HG03025 (cell line): ENCODE measurements around the gene REEP2.
A peak's percentile ranks its signal among the peaks of the same experiment; 100 is the strongest.

ENCODE experiments used
- ATAC-seq: cut with Tn5 transposase; IDR thresholded peaks from one replicate; pipeline ENCODE4 v1.9.1; 2021; ENCODE audit warnings: mild to moderate bottlenecking, moderate library complexity; ENCODE audit not compliant: unreplicated experiment, low FRiP score

Gene REEP2

DNA sequence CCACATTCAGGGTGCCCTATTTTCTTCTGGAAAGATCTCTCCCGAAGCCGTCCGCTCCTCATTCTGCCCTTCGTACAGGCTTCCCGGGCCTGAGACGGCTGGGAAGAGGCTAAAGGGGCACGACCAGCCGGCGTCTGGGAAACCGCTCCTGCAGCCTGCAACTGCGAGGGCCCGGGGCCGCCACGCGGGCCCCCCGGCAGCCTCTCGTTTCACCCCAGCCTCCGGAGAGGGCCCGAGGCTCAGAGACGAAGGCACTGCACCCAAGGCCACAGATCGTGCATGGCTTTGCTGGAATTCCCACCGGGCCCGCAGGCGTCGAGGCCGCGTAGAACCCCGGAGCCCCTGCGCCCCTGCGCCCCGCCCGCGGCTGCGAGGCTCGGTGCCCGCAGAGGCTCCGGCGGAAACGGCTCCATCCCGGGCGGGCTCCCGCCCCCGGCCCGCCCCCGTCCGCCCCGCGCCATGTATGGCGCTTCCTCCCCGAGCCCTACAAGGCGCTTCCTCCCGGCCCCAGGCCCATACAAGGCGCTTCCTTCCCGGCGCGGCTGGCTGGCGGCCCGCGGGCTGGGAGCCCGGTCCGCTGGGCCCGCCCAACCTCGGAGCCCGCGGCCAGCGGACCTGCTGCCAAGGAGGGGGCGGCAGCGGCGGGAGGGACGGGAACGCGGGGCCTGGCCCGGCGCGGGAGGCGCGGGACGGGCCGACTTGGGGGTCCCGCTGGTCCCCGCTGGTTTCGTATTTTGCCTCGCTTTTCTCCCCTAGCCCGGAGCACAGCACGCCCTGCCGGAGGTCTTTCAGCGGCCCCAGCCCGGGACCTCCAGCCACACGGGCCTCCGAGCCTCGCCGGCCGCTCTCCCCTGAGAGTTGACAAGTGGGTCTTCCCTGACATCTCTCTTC lies 53.1 kb downstream of the REEP2 start:
- peak; percentile 96 for ATAC-seq

DNA sequence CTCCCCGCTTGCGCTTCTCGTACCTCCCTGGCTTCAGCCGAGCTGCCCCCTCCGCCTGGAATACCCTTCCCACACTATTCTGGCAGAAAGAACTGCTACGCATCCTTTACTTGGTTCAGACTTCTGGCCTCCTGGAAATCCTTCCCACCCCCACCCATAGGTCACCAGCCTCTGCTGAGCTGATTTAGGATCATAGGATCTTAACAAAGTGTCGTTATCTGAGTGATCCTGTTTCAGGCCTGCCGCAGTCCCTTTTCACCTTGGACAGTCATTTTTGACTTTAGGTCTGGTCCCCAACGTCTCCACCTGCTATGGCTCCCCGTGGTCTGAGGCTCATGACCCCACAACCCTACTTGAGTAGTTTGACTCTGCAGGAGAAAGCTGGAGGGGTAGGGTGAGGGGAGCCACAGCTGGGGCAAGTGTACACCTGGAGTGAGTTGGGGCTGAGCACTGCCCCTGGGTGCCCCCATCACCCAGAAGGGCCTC lies 53.7 kb downstream of the REEP2 start:
- no peak for ATAC-seq

DNA sequence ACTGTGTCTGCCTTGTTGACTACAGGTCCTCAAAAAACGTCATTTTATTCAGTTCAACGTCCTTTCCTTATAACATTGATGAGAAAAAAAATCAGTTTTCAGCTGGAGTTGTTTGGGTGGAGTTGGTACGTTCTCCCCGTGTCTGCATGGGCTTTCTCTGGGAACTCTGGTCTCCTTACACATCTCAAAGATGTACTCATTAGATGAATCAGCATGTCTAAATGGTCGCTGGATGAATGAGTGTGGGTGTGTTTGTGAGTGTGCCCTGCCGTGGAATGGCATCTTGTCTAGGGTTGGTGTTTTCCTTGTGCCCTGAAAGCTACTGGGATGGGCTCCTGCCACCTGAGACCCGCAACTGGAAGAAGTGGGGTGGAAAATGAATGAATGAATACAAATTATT lies 56.5 kb downstream of the REEP2 start:
- no peak for ATAC-seq
